Fibroblast of pulmonary artery (primary cell): ENCODE data around the gene ANKS4B.
"Not testable (repeated sequence)": the region's sequence is repeated elsewhere in the genome, so short reads cannot be mapped to it uniquely, and the experiment has no call there.

ENCODE experiments used
- DNase-seq: peaks from one replicate; pipeline ENCODE4 v3.0.0-alpha.2; 2010; ENCODE audit warnings: low read depth
- H3K4me3 ChIP-seq: replicated peaks from 2 replicates; pipeline ENCODE4 v1.5.1; 2011; ENCODE audit warnings: low read depth, mild to moderate bottlenecking, control low read depth, low read length, moderate library complexity
- CTCF ChIP-seq: IDR thresholded peaks from 2 replicates; pipeline ENCODE4 v1.5.1; 2011; ENCODE audit warnings: mild to moderate bottlenecking, control low read depth, low read length, inconsistent platforms; ENCODE audit errors: missing control alignments

ANKS4B gene

GRCh38 chr16:21242756-21243155, 9.3 kb downstream of the ANKS4B start:
- no peak for TF ChIP-seq CTCF
- peak; percentile 62 for DNase-seq
- H3K4me3 ChIP-seq, result no peak overlapping the region

GRCh38 chr16:21244518-21245215, 11.2 kb downstream of the ANKS4B start:
- H3K4me3 ChIP-seq, result no peak overlapping the region
- TF ChIP-seq CTCF, result no peak
- no peak for DNase-seq

- DNase-seq, H3K4me3 ChIP-seq: not testable (repeated sequence)
Measured at GRCh38 chr16:21248179-21248578, 14.7 kb downstream of the ANKS4B start.

GRCh38 chr16:21250072-21250923, 16.8 kb downstream of the ANKS4B start:
- no peak overlapping the region for H3K4me3 ChIP-seq
- DNase-seq, result no peak
- TF ChIP-seq CTCF, result no peak

- H3K4me3 ChIP-seq, result no peak overlapping the region
- no peak for TF ChIP-seq CTCF
- DNase-seq, result no peak
Measured at GRCh38 chr16:21253470-21253869, 20.0 kb downstream of the ANKS4B start.

- no peak for TF ChIP-seq CTCF
- H3K4me3 ChIP-seq, result no peak overlapping the region
- DNase-seq, result no peak
Measured at GRCh38 chr16:21256636-21257035, 23.1 kb downstream of the ANKS4B start.

GRCh38 chr16:21257284-21257683, 23.8 kb downstream of the ANKS4B start:
- no peak overlapping the region for H3K4me3 ChIP-seq
- DNase-seq, result no peak
- no peak for TF ChIP-seq CTCF
